K562 (cell line): ENCODE results near the gene RHAG. TPM values are rescaled to one million over a fixed set of nuclear protein-coding genes. Genes with fewer than 3 reads are reported as not detected.

ENCODE experiments used
- FOXA3 ChIP-seq, 2 experiments: fragments of 450-650 bp in 1 of 2; sonication (generic) in 1 of 2; formaldehyde crosslinking; IDR thresholded peaks in 1 of 2; conservative IDR thresholded peaks in 1 of 2; 2 replicates each; pipeline versions ENCODE4 v1.4.0 to v1.8.0; 2020 to 2022; ENCODE audit warnings: mild to moderate bottlenecking in 2 of 2, missing genetic modification reagents in 1 of 2
- HDAC3 ChIP-seq: fragments of 450-650 bp; IDR thresholded peaks from 2 replicates; pipeline ENCODE4 v1.6.1; 2018; ENCODE audit warnings: borderline replicate concordance, mild to moderate bottlenecking, moderate library complexity; ENCODE audit not compliant: partially characterized antibody
- HDGF ChIP-seq: fragments of 450-650 bp; IDR thresholded peaks from 2 replicates; pipeline ENCODE4 v1.6.1; 2016
- NFYB ChIP-seq: IDR thresholded peaks from 2 replicates; pipeline ENCODE4 v1.6.1; 2011; ENCODE audit warnings: mild to moderate bottlenecking, moderate library complexity; ENCODE audit not compliant: insufficient read length; ENCODE audit errors: extremely low read depth
- POLR2B ChIP-seq: fragments of 450-650 bp; IDR thresholded peaks from 2 replicates; pipeline ENCODE4 v1.6.1; 2018; ENCODE audit warnings: low read depth; ENCODE audit not compliant: partially characterized antibody
- PTBP1 ChIP-seq: fragments of 200-400 bp; formaldehyde crosslinking; IDR thresholded peaks from 2 replicates; pipeline ENCODE4 v1.6.1; 2017; ENCODE audit warnings: low read depth, low read length
- SUPT5H ChIP-seq: fragments of 450-650 bp; IDR thresholded peaks from 2 replicates; pipeline ENCODE4 v1.6.1; 2016
- ZFP1 ChIP-seq: fragments of 450-650 bp; formaldehyde crosslinking; IDR thresholded peaks from 2 replicates; pipeline ENCODE4 v1.4.0; 2020; ENCODE audit warnings: mild to moderate bottlenecking, mixed read lengths
- polyA plus RNA-seq, 8 experiments: library from polyadenylated mRNA; depleted of rRNA in 4 of 8; stranded (reverse) in 5 of 8; unstranded in 3 of 8; fragments of >200 nt; fragmentation: Nextera tagmentation in 2 of 8; fragmentation: Illumina TruSeq in 1 of 8; extraction: Ambion mirVana in 2 of 8; extraction: Trizol in 1 of 8; gene quantifications; 2 replicates each; pipeline versions ENCODE4 v1.2.1 to v1.2.3, GENCODE V29; 2011 to 2014; ENCODE audit warnings: inconsistent platforms in 1 of 8, missing spikeins in 1 of 8
- total RNA-seq, 7 experiments: library from RNA; depleted of rRNA in 6 of 7; stranded (reverse); fragments of >200 nt in 6 of 7; fragmentation: Illumina TruSeq in 2 of 7; extraction: Trizol in 2 of 7; gene quantifications; 2 replicates each; pipeline versions ENCODE4 v1.2.1 to v1.2.3, GENCODE V29; 2011 to 2021; ENCODE audit warnings: low replicate concordance in 1 of 7
- TF ChIP-seq, protein P1 (sequence below), 2 experiments: fragments of 200-800 bp in 1 of 2; sonication (Bioruptor generic) in 1 of 2; sonication (generic) in 1 of 2; formaldehyde crosslinking in 1 of 2; IDR thresholded peaks in 1 of 2; conservative IDR thresholded peaks in 1 of 2; 2 replicates each; pipeline versions ENCODE4 v1.5.0 to v1.6.1; 2016 to 2020; ENCODE audit warnings: missing compliant biosample characterization in 1 of 2, missing genetic modification characterization in 1 of 2, missing genetic modification reagents in 1 of 2
- TF ChIP-seq, protein P2 (sequence below): fragments of 450-650 bp; formaldehyde crosslinking; IDR thresholded peaks from 2 replicates; pipeline ENCODE4 v1.4.0; 2020; ENCODE audit warnings: mild to moderate bottlenecking
- TF ChIP-seq, protein P3 (sequence below): IDR thresholded peaks from 2 replicates; pipeline ENCODE4 v1.6.1; 2014; ENCODE audit warnings: antibody characterized with exemption
- TF ChIP-seq, protein P4 (sequence below), 3 experiments: fragments of 200-800 bp in 1 of 3; fragments of 250-450 bp in 1 of 3; fragments of 450-650 bp in 1 of 3; sonication (Bioruptor Pico) in 1 of 3; sonication (Bioruptor generic) in 1 of 3; formaldehyde crosslinking in 1 of 3; IDR thresholded peaks; 2 replicates each; pipeline versions ENCODE4 v1.6.1 to v1.8.0; 2016 to 2022; ENCODE audit warnings: mild to moderate bottlenecking in 2 of 3, missing genetic modification characterization in 2 of 3, missing compliant biosample characterization in 1 of 3, moderate library complexity in 1 of 3
- TF ChIP-seq, protein P5 (sequence below): sonication (generic); formaldehyde crosslinking; IDR thresholded peaks from 2 replicates; pipeline ENCODE4 v1.4.0; 2020; ENCODE audit warnings: mild to moderate bottlenecking, missing genetic modification reagents
- TF ChIP-seq, protein P6 (sequence below): IDR thresholded peaks from 2 replicates; pipeline ENCODE4 v1.6.1; 2011; ENCODE audit warnings: borderline replicate concordance, low read depth, mild to moderate bottlenecking, moderate library complexity, low read length; ENCODE audit not compliant: insufficient read depth, poor library complexity, severe bottlenecking

RHAG gene
- total and polyA plus RNA-seq, 9 of the 15 experiments (the other 6 are each of a cell fraction or from before 2014, with no cell fraction given): 290 to 1,202 (median 505) TPM

DNA sequence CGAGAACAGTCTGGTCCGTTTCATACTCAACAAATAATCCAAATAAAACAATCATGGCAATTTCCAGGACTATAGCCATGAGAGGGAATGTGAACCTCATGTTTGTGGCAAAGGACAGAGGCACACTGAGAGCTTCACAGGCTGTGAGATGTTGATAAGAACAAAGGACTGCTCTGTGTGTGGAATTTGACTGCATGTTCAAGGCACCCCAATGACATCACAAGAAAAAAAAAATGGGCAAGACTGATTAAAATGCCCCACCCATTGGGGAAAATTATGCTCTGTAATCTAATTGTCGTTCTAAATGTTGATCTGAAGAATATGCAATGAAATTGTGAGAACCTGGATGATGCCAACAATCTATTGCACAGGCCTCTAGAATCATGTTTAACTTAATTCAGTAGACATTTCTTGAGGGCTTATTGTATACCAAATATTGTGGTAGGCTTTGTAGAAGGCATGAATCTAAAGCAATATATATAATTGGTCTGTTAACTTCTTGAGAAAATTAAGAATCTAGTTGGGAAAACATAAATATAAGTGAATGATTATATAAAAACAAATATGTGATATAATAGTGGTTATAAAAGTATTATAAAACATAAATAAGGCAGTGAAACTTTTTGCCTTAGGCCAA lies at the start of gene RHAG (continued):
- TF ChIP-seq, protein P1, sequence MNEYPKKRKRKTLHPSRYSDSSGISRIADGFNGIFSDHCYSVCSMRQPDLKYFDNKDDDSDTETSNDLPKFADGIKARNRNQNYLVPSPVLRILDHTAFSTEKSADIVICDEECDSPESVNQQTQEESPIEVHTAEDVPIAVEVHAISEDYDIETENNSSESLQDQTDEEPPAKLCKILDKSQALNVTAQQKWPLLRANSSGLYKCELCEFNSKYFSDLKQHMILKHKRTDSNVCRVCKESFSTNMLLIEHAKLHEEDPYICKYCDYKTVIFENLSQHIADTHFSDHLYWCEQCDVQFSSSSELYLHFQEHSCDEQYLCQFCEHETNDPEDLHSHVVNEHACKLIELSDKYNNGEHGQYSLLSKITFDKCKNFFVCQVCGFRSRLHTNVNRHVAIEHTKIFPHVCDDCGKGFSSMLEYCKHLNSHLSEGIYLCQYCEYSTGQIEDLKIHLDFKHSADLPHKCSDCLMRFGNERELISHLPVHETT (CRISPR knock-in tag; conservative IDR thresholded peaks at IDR 0.05 in 1 of 2, IDR thresholded peaks at IDR 0.05 in 1 of 2): peak in 1 of 2 experiments; percentile 58; a peak in 1 of 4 replicates
- TF ChIP-seq, protein P2, sequence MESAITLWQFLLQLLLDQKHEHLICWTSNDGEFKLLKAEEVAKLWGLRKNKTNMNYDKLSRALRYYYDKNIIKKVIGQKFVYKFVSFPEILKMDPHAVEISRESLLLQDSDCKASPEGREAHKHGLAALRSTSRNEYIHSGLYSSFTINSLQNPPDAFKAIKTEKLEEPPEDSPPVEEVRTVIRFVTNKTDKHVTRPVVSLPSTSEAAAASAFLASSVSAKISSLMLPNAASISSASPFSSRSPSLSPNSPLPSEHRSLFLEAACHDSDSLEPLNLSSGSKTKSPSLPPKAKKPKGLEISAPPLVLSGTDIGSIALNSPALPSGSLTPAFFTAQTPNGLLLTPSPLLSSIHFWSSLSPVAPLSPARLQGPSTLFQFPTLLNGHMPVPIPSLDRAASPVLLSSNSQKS (CRISPR knock-in tag): no peak
- TF ChIP-seq, protein P3, sequence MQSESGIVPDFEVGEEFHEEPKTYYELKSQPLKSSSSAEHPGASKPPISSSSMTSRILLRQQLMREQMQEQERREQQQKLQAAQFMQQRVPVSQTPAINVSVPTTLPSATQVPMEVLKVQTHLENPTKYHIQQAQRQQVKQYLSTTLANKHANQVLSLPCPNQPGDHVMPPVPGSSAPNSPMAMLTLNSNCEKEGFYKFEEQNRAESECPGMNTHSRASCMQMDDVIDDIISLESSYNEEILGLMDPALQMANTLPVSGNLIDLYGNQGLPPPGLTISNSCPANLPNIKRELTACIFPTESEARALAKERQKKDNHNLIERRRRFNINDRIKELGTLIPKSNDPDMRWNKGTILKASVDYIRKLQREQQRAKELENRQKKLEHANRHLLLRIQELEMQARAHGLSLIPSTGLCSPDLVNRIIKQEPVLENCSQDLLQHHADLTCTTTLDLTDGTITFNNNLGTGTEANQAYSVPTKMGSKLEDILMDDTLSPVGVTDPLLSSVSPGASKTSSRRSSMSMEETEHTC: no peak
- TF ChIP-seq FOXA3 (CRISPR knock-in tag; conservative IDR thresholded peaks at IDR 0.05 in 1 of 2, IDR thresholded peaks at IDR 0.05 in 1 of 2): no peak
- peak; percentile 97 for TF ChIP-seq POLR2B
- TF ChIP-seq ZFP1 (CRISPR knock-in tag): no peak
- no peak for TF ChIP-seq NFYB
- TF ChIP-seq, protein P4, sequence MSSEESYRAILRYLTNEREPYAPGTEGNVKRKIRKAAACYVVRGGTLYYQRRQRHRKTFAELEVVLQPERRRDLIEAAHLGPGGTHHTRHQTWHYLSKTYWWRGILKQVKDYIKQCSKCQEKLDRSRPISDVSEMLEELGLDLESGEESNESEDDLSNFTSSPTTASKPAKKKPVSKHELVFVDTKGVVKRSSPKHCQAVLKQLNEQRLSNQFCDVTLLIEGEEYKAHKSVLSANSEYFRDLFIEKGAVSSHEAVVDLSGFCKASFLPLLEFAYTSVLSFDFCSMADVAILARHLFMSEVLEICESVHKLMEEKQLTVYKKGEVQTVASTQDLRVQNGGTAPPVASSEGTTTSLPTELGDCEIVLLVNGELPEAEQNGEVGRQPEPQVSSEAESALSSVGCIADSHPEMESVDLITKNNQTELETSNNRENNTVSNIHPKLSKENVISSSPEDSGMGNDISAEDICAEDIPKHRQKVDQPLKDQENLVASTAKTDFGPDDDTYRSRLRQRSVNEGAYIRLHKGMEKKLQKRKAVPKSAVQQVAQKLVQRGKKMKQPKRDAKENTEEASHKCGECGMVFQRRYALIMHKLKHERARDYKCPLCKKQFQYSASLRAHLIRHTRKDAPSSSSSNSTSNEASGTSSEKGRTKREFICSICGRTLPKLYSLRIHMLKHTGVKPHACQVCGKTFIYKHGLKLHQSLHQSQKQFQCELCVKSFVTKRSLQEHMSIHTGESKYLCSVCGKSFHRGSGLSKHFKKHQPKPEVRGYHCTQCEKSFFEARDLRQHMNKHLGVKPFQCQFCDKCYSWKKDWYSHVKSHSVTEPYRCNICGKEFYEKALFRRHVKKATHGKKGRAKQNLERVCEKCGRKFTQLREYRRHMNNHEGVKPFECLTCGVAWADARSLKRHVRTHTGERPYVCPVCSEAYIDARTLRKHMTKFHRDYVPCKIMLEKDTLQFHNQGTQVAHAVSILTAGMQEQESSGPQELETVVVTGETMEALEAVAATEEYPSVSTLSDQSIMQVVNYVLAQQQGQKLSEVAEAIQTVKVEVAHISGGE (CRISPR knock-in tag; IDR thresholded peaks at IDR 0.05): no peak
- peak; percentile 96 for TF ChIP-seq SUPT5H
- TF ChIP-seq PTBP1: no peak
- no peak for TF ChIP-seq HDAC3
- TF ChIP-seq HDGF: 0 out of 2 replicates have a peak, but pooled peaks have one; percentile 16
- TF ChIP-seq, protein P5, sequence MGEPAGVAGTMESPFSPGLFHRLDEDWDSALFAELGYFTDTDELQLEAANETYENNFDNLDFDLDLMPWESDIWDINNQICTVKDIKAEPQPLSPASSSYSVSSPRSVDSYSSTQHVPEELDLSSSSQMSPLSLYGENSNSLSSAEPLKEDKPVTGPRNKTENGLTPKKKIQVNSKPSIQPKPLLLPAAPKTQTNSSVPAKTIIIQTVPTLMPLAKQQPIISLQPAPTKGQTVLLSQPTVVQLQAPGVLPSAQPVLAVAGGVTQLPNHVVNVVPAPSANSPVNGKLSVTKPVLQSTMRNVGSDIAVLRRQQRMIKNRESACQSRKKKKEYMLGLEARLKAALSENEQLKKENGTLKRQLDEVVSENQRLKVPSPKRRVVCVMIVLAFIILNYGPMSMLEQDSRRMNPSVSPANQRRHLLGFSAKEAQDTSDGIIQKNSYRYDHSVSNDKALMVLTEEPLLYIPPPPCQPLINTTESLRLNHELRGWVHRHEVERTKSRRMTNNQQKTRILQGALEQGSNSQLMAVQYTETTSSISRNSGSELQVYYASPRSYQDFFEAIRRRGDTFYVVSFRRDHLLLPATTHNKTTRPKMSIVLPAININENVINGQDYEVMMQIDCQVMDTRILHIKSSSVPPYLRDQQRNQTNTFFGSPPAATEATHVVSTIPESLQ (CRISPR knock-in tag): no peak
- TF ChIP-seq, protein P6, sequence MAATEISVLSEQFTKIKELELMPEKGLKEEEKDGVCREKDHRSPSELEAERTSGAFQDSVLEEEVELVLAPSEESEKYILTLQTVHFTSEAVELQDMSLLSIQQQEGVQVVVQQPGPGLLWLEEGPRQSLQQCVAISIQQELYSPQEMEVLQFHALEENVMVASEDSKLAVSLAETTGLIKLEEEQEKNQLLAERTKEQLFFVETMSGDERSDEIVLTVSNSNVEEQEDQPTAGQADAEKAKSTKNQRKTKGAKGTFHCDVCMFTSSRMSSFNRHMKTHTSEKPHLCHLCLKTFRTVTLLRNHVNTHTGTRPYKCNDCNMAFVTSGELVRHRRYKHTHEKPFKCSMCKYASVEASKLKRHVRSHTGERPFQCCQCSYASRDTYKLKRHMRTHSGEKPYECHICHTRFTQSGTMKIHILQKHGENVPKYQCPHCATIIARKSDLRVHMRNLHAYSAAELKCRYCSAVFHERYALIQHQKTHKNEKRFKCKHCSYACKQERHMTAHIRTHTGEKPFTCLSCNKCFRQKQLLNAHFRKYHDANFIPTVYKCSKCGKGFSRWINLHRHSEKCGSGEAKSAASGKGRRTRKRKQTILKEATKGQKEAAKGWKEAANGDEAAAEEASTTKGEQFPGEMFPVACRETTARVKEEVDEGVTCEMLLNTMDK: no peak
